ENCODE measurements around the gene ARSG. TPM values are rescaled to one million over a fixed set of nuclear protein-coding genes. Genes with fewer than 3 reads are reported as not detected.
"Not testable (repeated sequence)": the region's sequence is repeated elsewhere in the genome, so short reads cannot be mapped to it uniquely, and the experiment has no call there.

The ARSG gene
- total RNA-seq, 4 donors from 2014 or later = 2.2 to 5.5 (median 3.5) TPM

DNA sequence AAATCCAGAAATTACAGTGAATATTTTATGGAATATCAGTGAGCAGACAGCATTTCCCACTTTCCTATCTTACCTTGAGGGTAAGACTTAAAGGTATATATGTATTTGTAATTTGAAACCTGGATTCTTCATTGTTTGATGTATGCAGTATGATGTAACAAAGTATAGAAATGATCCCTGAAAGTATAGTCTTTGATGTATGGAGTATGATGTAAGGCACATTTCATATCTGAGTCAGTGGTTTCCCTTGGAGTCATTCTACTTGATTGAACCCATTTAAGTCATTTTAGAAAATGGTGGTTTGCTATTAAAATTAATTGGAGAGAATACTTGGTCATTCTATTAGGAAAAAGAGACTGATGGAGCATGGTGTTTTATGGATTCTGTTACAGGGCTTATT lies 33.4 kb upstream of the ARSG start:
- TF ChIP-seq EP300 (IDR thresholded peaks at IDR 0.05) (no peak), POLR2A (IDR thresholded peaks at IDR 0.05) (no peak), POLR2AphosphoS5 (IDR thresholded peaks at IDR 0.05) (no peak)
- TF ChIP-seq, protein P1, sequence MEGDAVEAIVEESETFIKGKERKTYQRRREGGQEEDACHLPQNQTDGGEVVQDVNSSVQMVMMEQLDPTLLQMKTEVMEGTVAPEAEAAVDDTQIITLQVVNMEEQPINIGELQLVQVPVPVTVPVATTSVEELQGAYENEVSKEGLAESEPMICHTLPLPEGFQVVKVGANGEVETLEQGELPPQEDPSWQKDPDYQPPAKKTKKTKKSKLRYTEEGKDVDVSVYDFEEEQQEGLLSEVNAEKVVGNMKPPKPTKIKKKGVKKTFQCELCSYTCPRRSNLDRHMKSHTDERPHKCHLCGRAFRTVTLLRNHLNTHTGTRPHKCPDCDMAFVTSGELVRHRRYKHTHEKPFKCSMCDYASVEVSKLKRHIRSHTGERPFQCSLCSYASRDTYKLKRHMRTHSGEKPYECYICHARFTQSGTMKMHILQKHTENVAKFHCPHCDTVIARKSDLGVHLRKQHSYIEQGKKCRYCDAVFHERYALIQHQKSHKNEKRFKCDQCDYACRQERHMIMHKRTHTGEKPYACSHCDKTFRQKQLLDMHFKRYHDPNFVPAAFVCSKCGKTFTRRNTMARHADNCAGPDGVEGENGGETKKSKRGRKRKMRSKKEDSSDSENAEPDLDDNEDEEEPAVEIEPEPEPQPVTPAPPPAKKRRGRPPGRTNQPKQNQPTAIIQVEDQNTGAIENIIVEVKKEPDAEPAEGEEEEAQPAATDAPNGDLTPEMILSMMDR (IDR thresholded peaks at IDR 0.05) = no peak
- H3K4me1 ChIP-seq = peaks cover 0 to 22% (median 0%) of the 10 kb centered on the region in 3 donors
- H3K27ac ChIP-seq = peak overlapping the region in 1 of 4 donors; percentile 67
- no peaks in the 10 kb centered on the region for H3K27me3 ChIP-seq
- H3K9me3 ChIP-seq = no peaks in the 10 kb centered on the region
- H3K36me3 ChIP-seq = peaks cover 0 to 44% of the 10 kb centered on the region in 2 donors
- H3K4me3 ChIP-seq = no peak overlapping the region
- no peak for ATAC-seq

DNA sequence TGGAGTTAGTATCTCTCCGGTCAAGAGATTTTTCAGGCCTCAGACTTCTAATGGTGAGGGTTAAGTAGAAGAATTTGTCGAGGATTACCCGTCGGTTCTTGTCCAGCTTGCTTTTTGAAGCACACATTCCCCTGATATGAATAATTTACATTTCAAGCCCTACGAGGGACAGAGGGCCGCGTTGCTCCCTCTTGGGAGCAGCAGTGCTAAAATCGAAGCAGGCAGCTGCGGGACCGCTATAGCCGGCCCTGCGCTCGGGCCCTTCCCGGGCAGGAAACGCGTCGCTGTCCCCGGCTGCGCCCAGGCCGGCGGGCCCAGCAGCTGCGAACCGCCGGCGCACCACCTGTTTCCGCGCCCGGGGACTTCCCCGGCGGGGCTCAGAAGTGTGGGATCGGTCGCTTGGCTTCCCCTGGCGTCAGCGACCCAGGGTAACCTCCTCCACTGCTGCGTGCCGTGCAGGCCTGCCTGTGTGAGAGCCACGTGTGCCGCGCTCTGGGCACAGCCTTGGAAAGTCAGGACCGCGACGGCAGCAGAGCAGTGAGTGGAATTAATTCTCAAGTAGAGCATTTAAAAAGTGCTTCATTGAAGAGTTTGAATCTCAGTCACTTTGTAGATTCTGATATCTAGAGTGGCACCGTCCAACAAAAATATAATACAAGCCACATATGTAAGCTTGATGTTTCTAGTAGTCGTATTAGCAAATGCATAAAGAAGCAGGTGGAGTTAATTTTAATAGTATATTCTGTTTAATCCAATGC lies 32.2 kb upstream of the ARSG start:
- TF ChIP-seq POLR2AphosphoS5 (IDR thresholded peaks at IDR 0.05) = peak; percentile 49
- TF ChIP-seq, protein P1 (IDR thresholded peaks at IDR 0.05) = peak in 1 of 4 experiments; percentile 14
- not testable (repeated sequence) for H3K27me3 ChIP-seq, H3K9me3 ChIP-seq
- Histone ChIP-seq H3K36me3 (peaks cover 0 to 34% of the 10 kb centered on the region in 2 donors), H3K4me3 (peak overlapping the region in 1 of 2 donors; percentile 38), H3K4me1 (peaks cover 0 to 29% (median 0%) of the 10 kb centered on the region in 3 donors), H3K27ac (peak overlapping the region in 3 of 4 donors; percentile 28 to 67 (median 59))
- WGBS, 2 donors (ENCODE audit: low coverage in 1 of 2) = 31 to 45% methylated on average over 8 to 15 of the region's 44 CpGs
- peak; percentile 89 for ATAC-seq

DNA sequence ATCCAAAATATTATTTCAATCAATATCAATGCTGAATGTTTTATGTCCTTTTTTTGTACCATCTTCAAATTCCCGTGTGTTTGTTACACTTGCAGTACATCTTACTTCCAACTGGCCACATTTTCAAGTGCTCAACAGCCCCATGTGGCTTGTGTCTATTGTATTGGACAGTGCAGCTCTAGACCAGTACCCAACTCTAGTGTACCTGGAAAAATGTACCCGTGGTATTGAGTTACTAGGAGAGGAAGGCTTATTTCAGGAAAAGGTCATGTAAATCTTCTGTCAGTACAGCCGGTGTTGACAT lies 31.7 kb upstream of the ARSG start:
- ATAC-seq, H3K9me3 ChIP-seq, H3K27me3 ChIP-seq: not testable (repeated sequence)
- Histone ChIP-seq H3K36me3 (peaks cover 0 to 29% of the 10 kb centered on the region in 2 donors), H3K4me3 (peak overlapping the region in 1 of 2 donors; percentile 38), H3K4me1 (peaks cover 0 to 29% (median 0%) of the 10 kb centered on the region in 3 donors), H3K27ac (peak overlapping the region in 3 of 4 donors; percentile 12 to 67 (median 59))
- WGBS, 2 donors (ENCODE audit: low coverage in 1 of 2) = 78 to 80% methylated on average over 2 of the region's 3 CpGs

DNA sequence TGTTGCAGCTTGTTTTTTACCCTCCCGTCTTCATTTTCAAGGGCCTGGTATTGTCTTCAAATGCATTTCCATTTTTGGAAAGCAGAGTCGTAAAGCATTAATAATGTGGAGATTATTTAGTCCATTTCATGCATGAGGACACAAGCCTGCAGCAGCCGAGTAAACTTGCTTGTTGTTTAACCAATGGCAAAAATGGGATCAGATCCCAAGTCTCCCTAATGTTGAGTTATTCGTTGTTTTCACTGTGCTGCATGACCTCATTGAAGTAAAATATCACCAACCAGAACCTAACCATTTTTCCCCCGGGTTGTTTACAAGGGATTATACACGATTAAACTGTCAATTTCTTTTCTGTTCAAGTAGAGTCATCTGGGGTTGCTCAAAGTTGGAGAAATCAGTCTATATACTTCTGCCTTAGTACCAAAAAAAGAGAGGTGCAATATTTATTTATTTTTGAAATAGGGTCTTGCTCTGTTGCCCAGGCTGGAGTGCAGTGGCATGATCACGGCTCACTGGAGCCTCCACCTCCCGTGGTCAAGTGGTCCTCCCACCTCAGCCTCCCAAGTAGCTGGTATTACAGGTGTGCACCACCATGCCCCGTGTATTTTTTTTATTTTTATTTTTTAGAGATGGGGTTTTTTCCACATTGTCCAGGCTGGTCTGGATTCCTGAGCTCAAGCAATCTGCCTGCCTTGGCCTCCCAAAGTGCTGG lies 31.1 kb upstream of the ARSG start:
- TF ChIP-seq EP300 (IDR thresholded peaks at IDR 0.05) = no peak
- TF ChIP-seq POLR2AphosphoS5 (IDR thresholded peaks at IDR 0.05) = no peak
- TF ChIP-seq, protein P1 (IDR thresholded peaks at IDR 0.05) = no peak
- no peak for TF ChIP-seq POLR2A (IDR thresholded peaks at IDR 0.05)
- H3K36me3 ChIP-seq = peaks cover 0 to 23% of the 10 kb centered on the region in 2 donors
- H3K4me1 ChIP-seq = peaks cover 0 to 29% (median 0%) of the 10 kb centered on the region in 3 donors
- WGBS, 2 donors (ENCODE audit: low coverage in 1 of 2) = 70 to 88% methylated on average over 4 to 6 of the region's 9 CpGs
- no peaks in the 10 kb centered on the region for H3K27me3 ChIP-seq
- no peak overlapping the region for H3K27ac ChIP-seq
- no peak for ATAC-seq
- no peak overlapping the region for H3K4me3 ChIP-seq
- H3K9me3 ChIP-seq = no peaks in the 10 kb centered on the region

DNA sequence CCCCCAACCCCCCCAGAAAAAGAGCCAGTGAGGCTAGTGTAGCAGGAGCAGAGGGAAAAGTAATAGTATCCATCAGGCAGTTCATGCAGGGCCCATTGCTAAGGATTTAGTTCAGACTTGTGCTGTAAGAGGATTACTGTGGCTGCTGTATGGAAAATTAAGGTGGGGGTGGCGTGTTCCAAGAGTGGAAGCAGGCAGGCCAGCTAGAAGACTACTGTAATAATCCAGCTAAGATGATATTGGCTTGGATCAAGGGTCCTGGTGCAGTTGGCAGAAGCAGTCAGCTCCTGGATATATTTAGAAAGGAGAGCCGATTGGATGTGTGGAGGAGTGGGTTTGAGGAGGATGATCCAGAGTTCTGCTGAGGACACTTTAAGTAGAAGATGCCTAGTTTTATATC lies 28.8 kb upstream of the ARSG start:
- H3K27ac ChIP-seq, H3K4me3 ChIP-seq, H3K36me3 ChIP-seq, ATAC-seq, H3K27me3 ChIP-seq, H3K9me3 ChIP-seq: not testable (repeated sequence)
- WGBS, 2 donors (ENCODE audit: low coverage in 1 of 2) = 0 to 33% methylated on average over 1 to 2 of the region's 2 CpGs
- H3K4me1 ChIP-seq = peaks cover 0 to 29% (median 0%) of the 10 kb centered on the region in 3 donors

Data from gastroesophageal sphincter (tissue), 4 donors.